Type B pancreatic cell (in vitro differentiated cells): ENCODE results near the gene TIMM21. TPM values are rescaled to one million over a fixed set of nuclear protein-coding genes. Genes with fewer than 3 reads are reported as not detected.

Source experiments
- DNase-seq: peaks from one replicate; pipeline ENCODE4 v3.0.0; 2021; ENCODE audit warnings: mixed read lengths; ENCODE audit not compliant: unreplicated experiment; ENCODE audit errors: extremely low spot score
- H3K27ac Mint-ChIP-seq: 2 replicates; pipeline ENCODE4 v1.8.0; 2021; ENCODE audit warnings: mild to moderate bottlenecking, mixed read lengths
- H3K27me3 Mint-ChIP-seq: 2 replicates; pipeline ENCODE4 v1.8.0; 2021; ENCODE audit warnings: mixed read lengths
- H3K36me3 Mint-ChIP-seq: 2 replicates; pipeline ENCODE4 v1.8.0; 2021; ENCODE audit warnings: mixed read lengths
- H3K4me1 Mint-ChIP-seq: one replicate; pipeline ENCODE4 v1.8.0; 2021; ENCODE audit warnings: mixed read lengths; ENCODE audit not compliant: unreplicated experiment
- H3K4me3 Mint-ChIP-seq: 2 replicates; pipeline ENCODE4 v1.8.0; 2021; ENCODE audit warnings: mild to moderate bottlenecking, mixed read lengths
- H3K9me3 Mint-ChIP-seq: 2 replicates; pipeline ENCODE4 v1.8.0; 2021; ENCODE audit warnings: mixed read lengths
- CTCF ChIP-seq: fragments of 200-600 bp; sonication (generic); conservative IDR thresholded peaks from 2 replicates; pipeline ENCODE4 v1.5.0; 2021; ENCODE audit warnings: antibody characterized with exemption, mild to moderate bottlenecking
- total RNA-seq: library from RNA; stranded (reverse); gene quantifications from 2 replicates; pipeline ENCODE4 v1.2.1, GENCODE V29; 2021; ENCODE audit warnings: low replicate concordance

TIMM21 gene
- total RNA-seq, 1 donor from 2014 or later, result 44.8 TPM

- peaks cover 7% of the 10 kb centered on the region for H3K4me1 Mint-ChIP-seq
- no peaks in the 10 kb centered on the region for H3K9me3 Mint-ChIP-seq
- H3K4me3 Mint-ChIP-seq, result no peak overlapping the region
Measured at GRCh38 chr18:74198453-74198852, 50.1 kb downstream of the TIMM21 start.

GRCh38 chr18:74200780-74201179 lies 52.5 kb downstream of the TIMM21 start:
- DNase-seq, result no peak
- peaks cover 11% of the 10 kb centered on the region for H3K4me1 Mint-ChIP-seq
- no peaks in the 10 kb centered on the region for H3K27me3 Mint-ChIP-seq
- H3K4me3 Mint-ChIP-seq, result no peak overlapping the region
- TF ChIP-seq CTCF, result no peak
- H3K9me3 Mint-ChIP-seq, result no peaks in the 10 kb centered on the region
- H3K27ac Mint-ChIP-seq, result no peak overlapping the region
- no peaks in the 10 kb centered on the region for H3K36me3 Mint-ChIP-seq

More at GRCh38 chr18:74198453-74198852, 50.1 kb downstream of the TIMM21 start:
- TF ChIP-seq CTCF, result no peak
- Mint-ChIP-seq H3K36me3 (no peaks in the 10 kb centered on the region), H3K27ac (no peak overlapping the region), H3K27me3 (peaks cover 6% of the 10 kb centered on the region)
- no peak for DNase-seq

GRCh38 chr18:74203811-74204210 lies 55.5 kb downstream of the TIMM21 start:
- Mint-ChIP-seq H3K9me3 (no peaks in the 10 kb centered on the region), H3K27me3 (no peaks in the 10 kb centered on the region), H3K27ac (no peak overlapping the region), H3K4me1 (peaks cover 4% of the 10 kb centered on the region), H3K36me3 (no peaks in the 10 kb centered on the region), H3K4me3 (no peak overlapping the region)
- TF ChIP-seq CTCF, result no peak
- DNase-seq, result no peak

- TF ChIP-seq CTCF, result no peak
- no peak for DNase-seq
- Mint-ChIP-seq H3K4me3 (no peak overlapping the region), H3K36me3 (no peaks in the 10 kb centered on the region), H3K27ac (no peak overlapping the region), H3K4me1 (peaks cover 4% of the 10 kb centered on the region), H3K9me3 (no peaks in the 10 kb centered on the region), H3K27me3 (no peaks in the 10 kb centered on the region)
Measured at GRCh38 chr18:74204526-74205152, 56.3 kb downstream of the TIMM21 start.

Other genes with a start within 250 kb of the TIMM21 start
- 2.0 and 4.7 TPM in 2 replicates for gene FBXO15, start 689 bp upstream of the TIMM21 start, total RNA-seq
- gene CYB5A, start 143.4 kb downstream of the TIMM21 start, total RNA-seq, result 74.9 and 101 TPM in 2 replicates
- gene C18orf63, start 167.3 kb downstream of the TIMM21 start, total RNA-seq, result not detected in 2 replicates